Esophagus muscularis mucosa (tissue), 4 donors: Measurements from ENCODE around the gene TFAP2B. TPM values are rescaled to one million over a fixed set of nuclear protein-coding genes. Genes with fewer than 3 reads are reported as not detected.

Experiments used
- DNase-seq: peaks from one replicate; pipeline ENCODE4 v3.0.0-alpha.2; 2017; ENCODE audit errors: extremely low spot score
- H3K27ac ChIP-seq, 4 donors: fragments of 200-600 bp; sonication (generic); replicated peaks in 1 of 4; 1 replicate in 3 of 4; 2 replicates in 1 of 4; pipeline ENCODE4 v1.5.1; 2016 to 2019; ENCODE audit warnings: mild to moderate bottlenecking in 1 of 4
- H3K27me3 ChIP-seq, 4 donors: fragments of 200-600 bp; sonication (generic); one replicate each; pipeline versions ENCODE4 v1.5.1 to v1.6.0; 2016 to 2019
- H3K36me3 ChIP-seq, 4 donors: fragments of 200-600 bp; sonication (generic); one replicate each; pipeline ENCODE4 v1.5.1; 2016 to 2019
- H3K4me1 ChIP-seq, 4 donors: fragments of 200-600 bp; sonication (generic); one replicate each; pipeline ENCODE4 v1.5.1; 2016 to 2019
- H3K4me3 ChIP-seq, 4 donors: fragments of 200-600 bp; sonication (generic); 1 replicate in 2 of 4; 2 replicates in 2 of 4; pipeline ENCODE4 v1.5.1; 2016 to 2019; ENCODE audit warnings: mild to moderate bottlenecking in 4 of 4, moderate library complexity in 1 of 4
- H3K9me3 ChIP-seq, 4 donors: fragments of 200-600 bp; sonication (generic); 1 replicate in 3 of 4; 2 replicates in 1 of 4; pipeline ENCODE4 v1.5.1; 2016 to 2019
- EP300 ChIP-seq: sonication (generic); formaldehyde crosslinking; IDR thresholded peaks from one replicate; pipeline ENCODE4 v1.6.1; 2017; ENCODE audit warnings: antibody characterized with exemption
- POLR2A ChIP-seq: fragments of 450-650 bp; IDR thresholded peaks from one replicate; pipeline ENCODE4 v1.6.1; 2017; ENCODE audit warnings: antibody characterized with exemption, moderate library complexity, mild to moderate bottlenecking, low read depth
- POLR2AphosphoS5 ChIP-seq, 2 donors: sonication (generic); formaldehyde crosslinking; IDR thresholded peaks; one replicate each; pipeline ENCODE4 v1.6.1; 2017; ENCODE audit warnings: antibody characterized with exemption in 2 of 2
- WGBS: methylation state at CpG from one replicate; pipeline ENCODE4 v1.1.5; 2018; 5-methylcytosine and 5-hydroxymethylcytosine counted together
- intact Hi-C: fragments of 100-400 bp; cut with DNase I; formaldehyde crosslinking; loops from one replicate; pipeline ENCODE4 v1.15.1; 2023
- total RNA-seq, 4 donors: library from RNA; depleted of rRNA; stranded (reverse); fragments of >200 nt; gene quantifications; one replicate each; pipeline versions ENCODE4 v1.1.0 to v1.2.1, GENCODE V29; 2016
- TF ChIP-seq, protein P1 (sequence below), 3 experiments: fragments of 200-600 bp in 2 of 3; fragments of 450-650 bp in 1 of 3; sonication (generic) in 2 of 3; IDR thresholded peaks; one replicate each; pipeline ENCODE4 v1.5.1; 2017 to 2019; ENCODE audit warnings: antibody characterized with exemption in 3 of 3, mild to moderate bottlenecking in 2 of 3, moderate library complexity in 1 of 3

TFAP2B gene
- total RNA-seq, 4 donors from 2014 or later: not detected

DNA sequence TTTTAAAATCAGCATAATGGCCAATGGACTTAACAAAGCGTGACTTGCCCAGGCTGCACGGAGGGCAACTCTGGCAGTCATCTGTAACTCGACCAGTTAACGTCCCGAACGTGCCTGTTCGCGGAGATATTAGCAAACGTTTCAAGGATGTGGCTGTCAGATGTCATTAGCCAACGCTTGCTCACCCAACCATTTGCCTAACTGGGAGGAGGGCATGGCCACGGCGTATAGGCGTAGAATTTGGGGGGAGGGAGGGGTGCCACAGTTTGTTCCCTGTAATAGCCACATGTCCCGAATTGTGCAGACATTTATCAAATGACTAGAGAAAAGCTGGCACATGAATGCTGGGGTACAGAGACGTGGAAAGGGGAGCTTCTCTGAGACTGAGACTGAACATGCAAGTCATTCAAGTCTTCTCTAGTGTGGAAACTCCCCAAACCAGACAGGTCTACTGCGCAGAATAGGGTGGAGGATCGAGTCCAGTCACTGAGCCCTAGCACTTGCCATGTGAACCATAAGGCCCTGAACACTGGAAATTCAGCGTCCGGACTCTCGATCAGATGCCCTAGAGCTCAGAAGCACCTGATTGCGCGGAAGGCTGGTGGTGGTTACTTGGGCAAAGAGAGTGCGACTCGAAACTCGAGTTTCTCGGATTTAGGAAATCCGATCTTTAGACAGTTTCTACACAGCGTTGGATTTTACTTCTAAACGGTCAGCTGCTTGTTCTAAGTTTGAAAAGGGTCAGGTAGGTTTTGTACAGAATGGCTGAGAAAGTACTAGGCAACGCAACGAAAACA, 32.6 kb downstream of the TFAP2B start:
- H3K9me3 ChIP-seq: no peaks in the 10 kb centered on the region
- WGBS: 30% methylated on average over 29 of the region's 31 CpGs
- H3K27me3 ChIP-seq: peaks cover 10 to 86% (median 45%) of the 10 kb centered on the region in 4 donors
- peak overlapping the region in 2 of 4 donors; percentile 35 to 43 for H3K4me3 ChIP-seq
- peaks cover 9 to 23% (median 20%) of the 10 kb centered on the region in 4 donors for H3K4me1 ChIP-seq
- H3K36me3 ChIP-seq: no peaks in the 10 kb centered on the region
- DNase-seq: no peak
- intact Hi-C loops: no loop called here
- no peak overlapping the region for H3K27ac ChIP-seq
- TF ChIP-seq, protein P1, sequence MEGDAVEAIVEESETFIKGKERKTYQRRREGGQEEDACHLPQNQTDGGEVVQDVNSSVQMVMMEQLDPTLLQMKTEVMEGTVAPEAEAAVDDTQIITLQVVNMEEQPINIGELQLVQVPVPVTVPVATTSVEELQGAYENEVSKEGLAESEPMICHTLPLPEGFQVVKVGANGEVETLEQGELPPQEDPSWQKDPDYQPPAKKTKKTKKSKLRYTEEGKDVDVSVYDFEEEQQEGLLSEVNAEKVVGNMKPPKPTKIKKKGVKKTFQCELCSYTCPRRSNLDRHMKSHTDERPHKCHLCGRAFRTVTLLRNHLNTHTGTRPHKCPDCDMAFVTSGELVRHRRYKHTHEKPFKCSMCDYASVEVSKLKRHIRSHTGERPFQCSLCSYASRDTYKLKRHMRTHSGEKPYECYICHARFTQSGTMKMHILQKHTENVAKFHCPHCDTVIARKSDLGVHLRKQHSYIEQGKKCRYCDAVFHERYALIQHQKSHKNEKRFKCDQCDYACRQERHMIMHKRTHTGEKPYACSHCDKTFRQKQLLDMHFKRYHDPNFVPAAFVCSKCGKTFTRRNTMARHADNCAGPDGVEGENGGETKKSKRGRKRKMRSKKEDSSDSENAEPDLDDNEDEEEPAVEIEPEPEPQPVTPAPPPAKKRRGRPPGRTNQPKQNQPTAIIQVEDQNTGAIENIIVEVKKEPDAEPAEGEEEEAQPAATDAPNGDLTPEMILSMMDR (IDR thresholded peaks at IDR 0.05): no peak
- TF ChIP-seq POLR2A: no peak
- TF ChIP-seq EP300: no peak
- TF ChIP-seq POLR2AphosphoS5 (IDR thresholded peaks at IDR 0.05): no peak

DNA sequence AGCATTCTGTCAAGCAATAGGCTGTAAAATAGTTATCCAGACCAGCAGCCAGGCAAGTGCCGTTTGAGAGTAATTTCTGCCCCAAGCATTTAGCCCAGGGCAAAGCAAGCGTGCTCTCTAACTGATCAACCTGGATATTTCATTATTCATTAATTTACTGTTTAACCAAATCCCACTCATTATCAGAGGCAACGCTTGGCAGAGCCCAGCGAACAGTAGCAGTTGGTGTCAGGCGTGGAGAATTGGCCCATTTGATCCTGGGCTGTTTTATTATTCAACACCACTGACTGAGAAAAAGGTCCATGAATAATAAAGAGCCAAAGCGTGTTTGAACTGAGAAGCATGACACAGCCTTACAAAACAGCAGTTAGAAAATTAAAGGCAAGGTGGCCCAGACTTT, 35.3 kb downstream of the TFAP2B start:
- intact Hi-C loops: no loop called here
- WGBS: 40% methylated on average over 6 of the region's 6 CpGs

DNA sequence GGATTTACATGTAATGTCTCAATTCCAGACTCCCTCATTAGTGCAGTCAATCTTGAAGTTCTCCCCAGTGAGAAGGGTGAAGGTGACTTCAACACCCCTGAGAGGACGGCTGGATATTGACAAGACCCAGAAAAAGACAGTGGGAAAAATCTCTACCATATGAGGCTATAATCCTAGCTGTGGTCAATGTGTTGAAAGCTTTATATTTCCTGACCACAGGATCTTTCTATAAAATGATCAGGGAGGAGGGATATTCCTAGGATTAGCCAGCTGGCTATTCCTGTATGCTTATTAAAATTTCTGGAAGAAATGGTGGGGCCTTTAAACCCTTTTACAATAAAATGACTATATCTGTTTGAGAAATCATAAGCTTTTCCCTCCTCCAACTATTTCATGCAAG, 43.0 kb downstream of the TFAP2B start:
- DNase-seq: no peak
- Histone ChIP-seq H3K4me3 (no peak overlapping the region), H3K27ac (no peak overlapping the region), H3K9me3 (no peaks in the 10 kb centered on the region), H3K27me3 (peaks cover 0 to 9% (median 0%) of the 10 kb centered on the region in 4 donors), H3K36me3 (no peaks in the 10 kb centered on the region), H3K4me1 (no peaks in the 10 kb centered on the region)
- 0% methylated on average over 1 of the region's 1 CpG for WGBS
- TF ChIP-seq POLR2A: no peak
- no peak for TF ChIP-seq EP300
- TF ChIP-seq, protein P1 (IDR thresholded peaks at IDR 0.05): no peak
- no peak for TF ChIP-seq POLR2AphosphoS5 (IDR thresholded peaks at IDR 0.05)
- intact Hi-C loops: no loop called here

More for the DNA sequence above, 35.3 kb downstream of the TFAP2B start:
- TF ChIP-seq EP300: no peak
- TF ChIP-seq POLR2AphosphoS5 (IDR thresholded peaks at IDR 0.05): no peak
- TF ChIP-seq POLR2A: no peak
- TF ChIP-seq, protein P1 (IDR thresholded peaks at IDR 0.05): no peak
- Histone ChIP-seq H3K4me1 (peaks cover 9 to 23% (median 20%) of the 10 kb centered on the region in 4 donors), H3K36me3 (no peaks in the 10 kb centered on the region), H3K4me3 (no peak overlapping the region), H3K9me3 (no peaks in the 10 kb centered on the region), H3K27ac (no peak overlapping the region), H3K27me3 (peaks cover 10 to 64% (median 32%) of the 10 kb centered on the region in 4 donors)
- no peak for DNase-seq

DNA sequence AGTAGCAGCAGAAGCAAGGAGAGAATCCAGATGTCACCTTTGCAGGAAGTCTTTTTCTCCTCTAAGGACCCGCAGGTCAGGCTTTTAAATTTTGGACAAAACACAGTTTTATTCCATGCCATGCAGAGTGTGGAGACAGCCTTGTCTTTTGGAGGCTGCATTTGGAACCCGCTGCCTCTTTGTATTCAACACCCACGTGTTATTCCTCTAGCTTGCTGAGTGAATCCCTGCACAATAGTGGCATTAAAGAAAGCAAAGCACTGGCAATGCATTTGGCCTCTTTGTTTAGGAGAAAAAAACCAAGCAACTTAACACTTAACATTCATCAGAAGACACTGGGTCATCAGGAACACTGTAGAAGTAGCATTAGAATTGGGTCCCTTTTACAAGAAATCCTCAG, 43.5 kb downstream of the TFAP2B start:
- Histone ChIP-seq H3K4me3 (no peak overlapping the region), H3K9me3 (no peaks in the 10 kb centered on the region), H3K27me3 (peaks cover 0 to 7% (median 0%) of the 10 kb centered on the region in 4 donors), H3K4me1 (no peaks in the 10 kb centered on the region), H3K27ac (no peak overlapping the region), H3K36me3 (no peaks in the 10 kb centered on the region)
- intact Hi-C loops: no loop called here
- TF ChIP-seq POLR2A: no peak
- WGBS: 73% methylated on average over 3 of the region's 3 CpGs
- no peak for DNase-seq

DNA sequence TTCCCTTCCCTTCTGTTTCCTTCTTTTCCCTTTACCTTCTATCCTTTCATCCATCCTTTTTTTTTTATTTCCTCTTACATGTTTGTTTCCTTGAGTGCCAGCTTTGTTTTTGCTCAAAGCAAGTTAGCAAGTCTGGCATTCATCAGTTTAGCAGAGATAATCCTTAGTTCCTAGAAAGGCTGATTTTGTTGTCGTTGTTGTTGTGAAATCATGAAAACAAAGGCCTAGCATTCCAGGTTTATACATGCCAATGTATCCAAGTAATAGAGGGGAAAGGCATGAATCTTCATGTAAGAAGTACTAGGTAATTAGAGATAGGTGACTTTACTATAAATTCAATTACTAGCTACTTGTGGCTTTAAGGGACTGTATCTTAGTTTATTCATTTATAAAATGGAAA, 45.9 kb downstream of the TFAP2B start:
- no peaks in the 10 kb centered on the region for H3K9me3 ChIP-seq
- H3K36me3 ChIP-seq: no peaks in the 10 kb centered on the region
- no peak overlapping the region for H3K4me3 ChIP-seq
- WGBS: 28% methylated on average over 1 of the region's 1 CpG
- DNase-seq: no peak
- intact Hi-C loops: no loop called here
- no peak overlapping the region for H3K27ac ChIP-seq
- H3K4me1 ChIP-seq: no peaks in the 10 kb centered on the region
- TF ChIP-seq POLR2AphosphoS5 (IDR thresholded peaks at IDR 0.05) (no peak), POLR2A (no peak), EP300 (no peak)
- TF ChIP-seq, protein P1 (IDR thresholded peaks at IDR 0.05): no peak
- peaks cover 0 to 2% (median 0%) of the 10 kb centered on the region in 4 donors for H3K27me3 ChIP-seq
